IgD-negative memory B cell (primary cell): ENCODE results near the gene CKS2. TPM values are rescaled to one million over a fixed set of nuclear protein-coding genes. Genes with fewer than 3 reads are reported as not detected.
"Not testable (repeated sequence)": the region's sequence is repeated elsewhere in the genome, so short reads cannot be mapped to it uniquely, and the experiment has no call there.

Experiments used
- H3K27ac Mint-ChIP-seq, 3 donors: one replicate each; pipeline ENCODE4 v1.8.0; 2020 to 2022; ENCODE audit warnings: mild to moderate bottlenecking in 3 of 3, mixed read lengths in 3 of 3, moderate library complexity in 1 of 3
- H3K27me3 Mint-ChIP-seq: one replicate; pipeline ENCODE4 v1.8.0; 2021; ENCODE audit warnings: mixed read lengths
- H3K36me3 Mint-ChIP-seq: one replicate; pipeline ENCODE4 v1.8.0; 2020; ENCODE audit warnings: mild to moderate bottlenecking, mixed read lengths
- H3K4me1 Mint-ChIP-seq, 3 donors: one replicate each; pipeline ENCODE4 v1.8.0; 2020 to 2022; ENCODE audit warnings: mixed read lengths in 3 of 3, mild to moderate bottlenecking in 1 of 3
- H3K4me3 Mint-ChIP-seq, 4 donors: one replicate each; pipeline ENCODE4 v1.8.0; 2020 to 2022; ENCODE audit warnings: mild to moderate bottlenecking in 4 of 4, mixed read lengths in 4 of 4, moderate library complexity in 3 of 4
- H3K9me3 Mint-ChIP-seq, 3 donors: one replicate each; pipeline ENCODE4 v1.8.0; 2020 to 2021; ENCODE audit warnings: mixed read lengths in 3 of 3, mild to moderate bottlenecking in 1 of 3
- polyA plus RNA-seq: library from polyadenylated mRNA; unstranded; fragments of 300-500 nt; fragmentation: Illumina TruSeq; gene quantifications from one replicate; pipeline ENCODE4 v1.2.3, GENCODE V29; 2021

The CKS2 gene
- 61.3 TPM for polyA plus RNA-seq

- Mint-ChIP-seq H3K4me3 (peak within 1 kb of the TSS; percentile 90 to 98 (median 94)), H3K9me3 (no peaks in the 10 kb centered on the region), H3K4me1 (peaks cover 30 to 37% (median 32%) of the 10 kb centered on the region in 3 donors), H3K27ac (peak within 1 kb of the TSS; percentile 96 to 99 (median 99)), H3K36me3 (peaks cover 2% of the 10 kb centered on the region), H3K27me3 (peaks cover 3% of the 10 kb centered on the region)
These were observed at the start of gene CKS2 for GRCh38 chr9:89310475-89311345. CKS2 (plus strand) TSS chr9:89311195; CDS start chr9:89311293, 98 bp downstream.

GRCh38 chr9:89273528-89274279 is 37.3 kb upstream of the CKS2 start:
- H3K4me1 Mint-ChIP-seq = no peaks in the 10 kb centered on the region

GRCh38 chr9:89274838-89275237 is 36.2 kb upstream of the CKS2 start:
- H3K36me3 Mint-ChIP-seq = no peaks in the 10 kb centered on the region

More at GRCh38 chr9:89273528-89274279, 37.3 kb upstream of the CKS2 start:
- Mint-ChIP-seq H3K9me3 (peaks cover 5 to 34% (median 29%) of the 10 kb centered on the region in 3 donors), H3K27ac (no peak overlapping the region), H3K27me3 (peaks cover 2% of the 10 kb centered on the region), H3K4me3 (no peak overlapping the region), H3K36me3 (no peaks in the 10 kb centered on the region)

GRCh38 chr9:89276040-89276439 is 35.0 kb upstream of the CKS2 start:
- not testable (repeated sequence) for H3K4me1 Mint-ChIP-seq, H3K4me3 Mint-ChIP-seq, H3K27ac Mint-ChIP-seq, H3K36me3 Mint-ChIP-seq, H3K27me3 Mint-ChIP-seq
- peaks cover 5 to 34% (median 29%) of the 10 kb centered on the region in 3 donors for H3K9me3 Mint-ChIP-seq

More at GRCh38 chr9:89274838-89275237, 36.2 kb upstream of the CKS2 start:
- H3K4me3 Mint-ChIP-seq = no peak overlapping the region
- peaks cover 2% of the 10 kb centered on the region for H3K27me3 Mint-ChIP-seq
- no peak overlapping the region for H3K27ac Mint-ChIP-seq
- H3K4me1 Mint-ChIP-seq = no peaks in the 10 kb centered on the region
- peaks cover 5 to 34% (median 29%) of the 10 kb centered on the region in 3 donors for H3K9me3 Mint-ChIP-seq

GRCh38 chr9:89277043-89277442 is 34.0 kb upstream of the CKS2 start:
- no peak overlapping the region for H3K4me3 Mint-ChIP-seq
- H3K9me3 Mint-ChIP-seq = peaks cover 2 to 29% (median 26%) of the 10 kb centered on the region in 3 donors
- peaks cover 2% of the 10 kb centered on the region for H3K27me3 Mint-ChIP-seq
- H3K27ac Mint-ChIP-seq = no peak overlapping the region
- no peaks in the 10 kb centered on the region for H3K36me3 Mint-ChIP-seq
- H3K4me1 Mint-ChIP-seq = no peaks in the 10 kb centered on the region

GRCh38 chr9:89277454-89277853 is 33.5 kb upstream of the CKS2 start:
- Mint-ChIP-seq H3K4me3 (no peak overlapping the region), H3K9me3 (peaks cover 2 to 29% (median 26%) of the 10 kb centered on the region in 3 donors), H3K27ac (no peak overlapping the region), H3K4me1 (no peaks in the 10 kb centered on the region), H3K36me3 (no peaks in the 10 kb centered on the region), H3K27me3 (peaks cover 2% of the 10 kb centered on the region)

- H3K36me3 Mint-ChIP-seq = no peaks in the 10 kb centered on the region
- peaks cover 2 to 18% (median 18%) of the 10 kb centered on the region in 3 donors for H3K9me3 Mint-ChIP-seq
- no peaks in the 10 kb centered on the region for H3K27me3 Mint-ChIP-seq
- no peaks in the 10 kb centered on the region for H3K4me1 Mint-ChIP-seq
- no peak overlapping the region for H3K27ac Mint-ChIP-seq
- H3K4me3 Mint-ChIP-seq = no peak overlapping the region
These were observed 32.4 kb upstream of the CKS2 start for GRCh38 chr9:89278551-89278950.

GRCh38 chr9:89278997-89279739 is 31.8 kb upstream of the CKS2 start:
- Mint-ChIP-seq H3K27me3 (no peaks in the 10 kb centered on the region), H3K4me3 (no peak overlapping the region)

GRCh38 chr9:89281106-89281505 is 29.9 kb upstream of the CKS2 start:
- H3K4me3 Mint-ChIP-seq = peak overlapping the region in 1 of 4 donors; percentile 48
- no peaks in the 10 kb centered on the region for H3K36me3 Mint-ChIP-seq
- peak overlapping the region in 1 of 3 donors; percentile 33 for H3K27ac Mint-ChIP-seq
- no peaks in the 10 kb centered on the region for H3K4me1 Mint-ChIP-seq
- no peaks in the 10 kb centered on the region for H3K27me3 Mint-ChIP-seq
- peaks cover 2 to 7% (median 5%) of the 10 kb centered on the region in 3 donors for H3K9me3 Mint-ChIP-seq

More at GRCh38 chr9:89278997-89279739, 31.8 kb upstream of the CKS2 start:
- peaks cover 2 to 12% (median 11%) of the 10 kb centered on the region in 3 donors for H3K9me3 Mint-ChIP-seq
- no peaks in the 10 kb centered on the region for H3K36me3 Mint-ChIP-seq
- H3K4me1 Mint-ChIP-seq = no peaks in the 10 kb centered on the region
- H3K27ac Mint-ChIP-seq = no peak overlapping the region

GRCh38 chr9:89282248-89282968 is 28.6 kb upstream of the CKS2 start:
- H3K27me3 Mint-ChIP-seq, H3K4me1 Mint-ChIP-seq, H3K9me3 Mint-ChIP-seq, H3K36me3 Mint-ChIP-seq, H3K27ac Mint-ChIP-seq: not testable (repeated sequence)
- peak overlapping the region in 2 of 4 donors; percentile 22 to 58 for H3K4me3 Mint-ChIP-seq

- H3K27me3 Mint-ChIP-seq = no peaks in the 10 kb centered on the region
- H3K27ac Mint-ChIP-seq = no peak overlapping the region
- H3K36me3 Mint-ChIP-seq = peaks cover 6% of the 10 kb centered on the region
- H3K4me1 Mint-ChIP-seq = no peaks in the 10 kb centered on the region
- H3K4me3 Mint-ChIP-seq = no peak overlapping the region
- no peaks in the 10 kb centered on the region for H3K9me3 Mint-ChIP-seq
These were observed 26.9 kb upstream of the CKS2 start for GRCh38 chr9:89284076-89284475.

GRCh38 chr9:89291741-89292140 is 19.3 kb upstream of the CKS2 start:
- Mint-ChIP-seq H3K4me1 (no peaks in the 10 kb centered on the region), H3K9me3 (peaks cover 0 to 5% (median 2%) of the 10 kb centered on the region in 3 donors), H3K4me3 (no peak overlapping the region), H3K36me3 (peaks cover 12% of the 10 kb centered on the region), H3K27ac (no peak overlapping the region), H3K27me3 (no peaks in the 10 kb centered on the region)

- peaks cover 0 to 5% (median 2%) of the 10 kb centered on the region in 3 donors for H3K9me3 Mint-ChIP-seq
- peaks cover 6% of the 10 kb centered on the region for H3K36me3 Mint-ChIP-seq
- no peaks in the 10 kb centered on the region for H3K27me3 Mint-ChIP-seq
- H3K4me1 Mint-ChIP-seq = no peaks in the 10 kb centered on the region
- no peak overlapping the region for H3K27ac Mint-ChIP-seq
- no peak overlapping the region for H3K4me3 Mint-ChIP-seq
These were observed 18.0 kb upstream of the CKS2 start for GRCh38 chr9:89293014-89293413.

GRCh38 chr9:89295400-89295799 is 15.6 kb upstream of the CKS2 start:
- Mint-ChIP-seq H3K27ac (peak overlapping the region in 1 of 3 donors; percentile 59), H3K27me3 (no peaks in the 10 kb centered on the region), H3K36me3 (peaks cover 6% of the 10 kb centered on the region), H3K4me3 (no peak overlapping the region), H3K9me3 (peaks cover 0 to 5% (median 2%) of the 10 kb centered on the region in 3 donors), H3K4me1 (no peaks in the 10 kb centered on the region)
